ENCODE results near the gene ERC2. TPM values are rescaled to one million over a fixed set of nuclear protein-coding genes. Genes with fewer than 3 reads are reported as not detected.
A peak's percentile ranks its signal among the peaks of the same experiment; 100 is the strongest.

Gene ERC2
- total and polyA plus RNA-seq, 8 donors, result 1.2 to 4.8 (median 2.3) TPM

DNA sequence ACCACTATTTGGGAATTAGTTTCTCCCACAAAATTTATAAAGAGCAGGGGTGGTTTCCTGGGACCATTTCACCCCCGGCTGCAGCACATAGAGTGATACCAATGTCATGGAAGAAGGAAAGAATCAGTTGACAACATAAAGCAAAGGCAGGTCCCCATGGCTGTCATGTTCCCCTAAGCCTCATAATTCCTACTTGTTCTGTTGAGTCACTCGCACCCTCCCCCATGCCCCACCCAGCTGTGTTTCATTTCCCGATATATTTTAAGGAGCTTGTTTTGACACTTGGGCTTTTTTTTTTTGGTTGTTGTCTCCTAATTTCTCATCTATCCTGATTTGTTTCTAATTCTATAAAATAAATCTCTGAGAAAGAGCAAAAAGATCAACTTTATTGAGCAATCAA is 24.9 kb downstream of the ERC2 start:
- no peak for DNase-seq
- WGBS, 2 donors, result 94 to 95% methylated on average over 3 of the region's 3 CpGs
- Histone ChIP-seq H3K9me3 (no peaks in the 10 kb centered on the region), H3K4me1 (no peaks in the 10 kb centered on the region), H3K4me3 (no peak overlapping the region), H3K36me3 (no peaks in the 10 kb centered on the region), H3K27ac (no peak overlapping the region), H3K27me3 (no peaks in the 10 kb centered on the region)
- FAIRE-seq, result no peak
- intact Hi-C loops (cut with DNase I), result loop anchor here in 1 of 3 donors (10.0 kb wide), 1 partner anchor 99 kb away; no protein-coding TSS in a partner anchor
- ATAC-seq, result no peak
- TF ChIP-seq, protein P1, sequence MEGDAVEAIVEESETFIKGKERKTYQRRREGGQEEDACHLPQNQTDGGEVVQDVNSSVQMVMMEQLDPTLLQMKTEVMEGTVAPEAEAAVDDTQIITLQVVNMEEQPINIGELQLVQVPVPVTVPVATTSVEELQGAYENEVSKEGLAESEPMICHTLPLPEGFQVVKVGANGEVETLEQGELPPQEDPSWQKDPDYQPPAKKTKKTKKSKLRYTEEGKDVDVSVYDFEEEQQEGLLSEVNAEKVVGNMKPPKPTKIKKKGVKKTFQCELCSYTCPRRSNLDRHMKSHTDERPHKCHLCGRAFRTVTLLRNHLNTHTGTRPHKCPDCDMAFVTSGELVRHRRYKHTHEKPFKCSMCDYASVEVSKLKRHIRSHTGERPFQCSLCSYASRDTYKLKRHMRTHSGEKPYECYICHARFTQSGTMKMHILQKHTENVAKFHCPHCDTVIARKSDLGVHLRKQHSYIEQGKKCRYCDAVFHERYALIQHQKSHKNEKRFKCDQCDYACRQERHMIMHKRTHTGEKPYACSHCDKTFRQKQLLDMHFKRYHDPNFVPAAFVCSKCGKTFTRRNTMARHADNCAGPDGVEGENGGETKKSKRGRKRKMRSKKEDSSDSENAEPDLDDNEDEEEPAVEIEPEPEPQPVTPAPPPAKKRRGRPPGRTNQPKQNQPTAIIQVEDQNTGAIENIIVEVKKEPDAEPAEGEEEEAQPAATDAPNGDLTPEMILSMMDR (IDR thresholded peaks at IDR 0.05), result no peak

DNA sequence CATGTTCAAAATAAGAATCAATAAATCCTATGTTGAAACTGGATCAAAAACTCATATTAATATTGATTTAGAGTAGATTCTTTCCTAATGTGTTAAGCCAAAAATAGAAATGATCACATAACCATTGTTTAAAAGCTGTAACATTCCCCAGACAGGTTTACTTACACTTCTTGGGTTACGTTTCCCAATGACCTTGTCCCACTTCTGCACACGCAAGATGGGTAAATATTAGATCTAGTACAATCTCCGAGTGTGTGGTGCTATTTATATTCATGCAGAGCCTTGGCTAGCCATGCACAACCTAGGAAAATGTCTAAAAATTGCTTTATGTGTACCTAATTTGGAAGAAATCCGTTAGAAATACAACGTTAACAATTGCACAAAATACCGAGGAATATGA is 39.6 kb downstream of the ERC2 start:
- no peaks in the 10 kb centered on the region for H3K36me3 ChIP-seq
- intact Hi-C loops (cut with DNase I), result no loop called here
- H3K27ac ChIP-seq, result no peak overlapping the region
- H3K4me3 ChIP-seq, result no peak overlapping the region
- peaks cover 0 to 3% (median 0%) of the 10 kb centered on the region in 3 donors for H3K4me1 ChIP-seq
- FAIRE-seq, result no peak
- TF ChIP-seq, protein P1 (IDR thresholded peaks at IDR 0.05), result no peak
- no peaks in the 10 kb centered on the region for H3K27me3 ChIP-seq
- no peaks in the 10 kb centered on the region for H3K9me3 ChIP-seq
- ATAC-seq, result peak; percentile 94 to 99 (median 98)
- 15 to 20% methylated on average over 6 of the region's 6 CpGs for WGBS, 2 donors
- peak in 3 of 6 donors; percentile 13 to 57 (median 45) for DNase-seq

DNA sequence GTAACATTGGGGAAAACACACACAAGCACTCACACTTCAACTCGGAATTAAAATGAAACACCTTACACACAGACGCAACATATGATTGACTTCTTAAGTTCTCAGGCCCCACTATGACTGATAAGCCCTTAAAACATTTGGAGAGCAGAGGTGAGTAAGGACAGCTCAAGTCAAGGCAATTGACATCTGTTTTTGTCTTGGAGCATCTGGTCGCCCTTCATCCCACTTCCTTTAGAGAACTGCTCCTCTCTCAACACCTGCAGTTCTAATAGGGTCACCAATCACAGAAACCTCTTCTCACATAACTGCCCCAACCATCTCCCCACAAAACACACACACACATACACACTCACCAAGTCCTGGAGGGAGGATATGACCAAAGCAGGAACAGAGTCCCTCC is 43.4 kb downstream of the ERC2 start:
- Histone ChIP-seq H3K9me3 (no peaks in the 10 kb centered on the region), H3K36me3 (no peaks in the 10 kb centered on the region), H3K4me1 (peaks cover 0 to 3% (median 0%) of the 10 kb centered on the region in 3 donors), H3K27ac (no peak overlapping the region), H3K27me3 (no peaks in the 10 kb centered on the region), H3K4me3 (no peak overlapping the region)
- intact Hi-C loops (cut with DNase I), result no loop called here
- ATAC-seq (no peak), DNase-seq (no peak), FAIRE-seq (no peak)
- TF ChIP-seq, protein P1 (IDR thresholded peaks at IDR 0.05), result no peak
- WGBS, 2 donors, result 93 to 96% methylated on average over 3 of the region's 3 CpGs

DNA sequence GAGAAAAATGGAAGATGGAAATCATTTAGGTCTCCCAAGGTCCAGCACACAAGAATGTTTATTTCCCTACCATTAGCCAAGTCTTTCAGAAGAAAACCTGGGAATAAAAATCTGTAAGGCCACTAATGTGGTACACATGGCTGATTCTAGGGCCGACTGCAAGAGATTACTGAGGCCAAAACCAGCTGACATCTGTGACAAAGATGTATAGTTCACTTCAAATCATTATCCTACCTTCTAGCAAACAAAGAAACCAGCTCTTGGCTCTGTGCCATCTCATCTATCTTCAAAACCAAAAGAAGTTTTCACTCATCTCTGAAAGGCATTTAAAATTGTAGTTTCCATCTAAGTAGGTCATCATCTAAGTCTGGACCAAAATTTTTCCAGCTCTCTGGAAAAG is 43.9 kb downstream of the ERC2 start:
- H3K27me3 ChIP-seq, result no peaks in the 10 kb centered on the region
- FAIRE-seq (no peak), DNase-seq (no peak), ATAC-seq (no peak)
- H3K4me3 ChIP-seq, result no peak overlapping the region
- H3K27ac ChIP-seq, result no peak overlapping the region
- peaks cover 0 to 3% (median 0%) of the 10 kb centered on the region in 3 donors for H3K4me1 ChIP-seq
- no peaks in the 10 kb centered on the region for H3K36me3 ChIP-seq
- intact Hi-C loops (cut with DNase I), result no loop called here
- 20 to 41% methylated on average over 1 of the region's 1 CpG for WGBS, 2 donors
- no peaks in the 10 kb centered on the region for H3K9me3 ChIP-seq
- TF ChIP-seq, protein P1 (IDR thresholded peaks at IDR 0.05), result no peak

DNA sequence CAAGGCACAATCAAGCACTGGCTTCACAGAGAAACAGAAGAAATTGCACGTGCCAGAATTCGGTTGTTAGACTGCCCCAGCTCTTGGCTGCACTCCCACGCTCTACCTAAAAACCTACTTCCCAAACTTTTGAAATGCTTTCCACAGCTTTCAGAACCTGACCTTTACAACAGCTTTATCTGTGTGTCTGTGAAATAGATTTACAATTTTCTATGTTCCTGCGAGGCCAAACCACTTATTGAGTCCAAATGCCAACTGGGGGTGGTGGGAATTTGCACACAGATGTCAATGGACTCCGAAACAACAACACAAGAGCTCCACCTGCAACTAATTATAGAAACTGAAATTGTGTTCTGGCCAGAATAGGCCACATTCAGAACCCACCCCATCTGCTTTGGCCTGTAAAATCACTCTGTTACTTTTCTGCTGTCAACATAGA is 44.6 kb downstream of the ERC2 start:
- no peak for FAIRE-seq
- H3K36me3 ChIP-seq, result no peaks in the 10 kb centered on the region
- no peak overlapping the region for H3K4me3 ChIP-seq
- H3K4me1 ChIP-seq, result no peaks in the 10 kb centered on the region
- no peaks in the 10 kb centered on the region for H3K9me3 ChIP-seq
- intact Hi-C loops (cut with DNase I), result no loop called here
- peak in 1 of 4 donors; percentile 26 for ATAC-seq
- no peaks in the 10 kb centered on the region for H3K27me3 ChIP-seq
- no peak for DNase-seq
- TF ChIP-seq, protein P1 (IDR thresholded peaks at IDR 0.05), result no peak
- H3K27ac ChIP-seq, result no peak overlapping the region
- WGBS, 2 donors, result 39 to 40% methylated on average over 5 of the region's 5 CpGs
